Mesothelial cell of epicardium (in vitro differentiated cells): ENCODE measurements around the gene C16orf92. TPM values are rescaled to one million over a fixed set of nuclear protein-coding genes. Genes with fewer than 3 reads are reported as not detected.

Source experiments
- DNase-seq, 2 experiments: peaks; one replicate each; pipeline ENCODE4 v3.0.0; 2021; ENCODE audit warnings: low spot score in 2 of 2; ENCODE audit not compliant: unreplicated experiment in 2 of 2
- H3K27ac Mint-ChIP-seq: 2 replicates; pipeline ENCODE4 v1.8.0; 2021; ENCODE audit warnings: mixed read lengths
- H3K27me3 Mint-ChIP-seq: 2 replicates; pipeline ENCODE4 v1.8.0; 2021; ENCODE audit warnings: low read depth, mixed read lengths
- H3K36me3 Mint-ChIP-seq: 2 replicates; pipeline ENCODE4 v1.8.0; 2021; ENCODE audit warnings: mixed read lengths
- H3K4me1 Mint-ChIP-seq: 2 replicates; pipeline ENCODE4 v1.8.0; 2021; ENCODE audit warnings: mixed read lengths
- H3K4me3 Mint-ChIP-seq: 2 replicates; pipeline ENCODE4 v1.8.0; 2021; ENCODE audit warnings: mild to moderate bottlenecking, moderate library complexity, mixed read lengths
- H3K9me3 Mint-ChIP-seq: 2 replicates; pipeline ENCODE4 v1.8.0; 2021; ENCODE audit warnings: mixed read lengths
- CTCF ChIP-seq: fragments of 200-600 bp; sonication (generic); IDR thresholded peaks from one replicate; pipeline ENCODE4 v1.5.0; 2021; ENCODE audit warnings: antibody characterized with exemption; ENCODE audit not compliant: unreplicated experiment
- total RNA-seq: library from RNA; stranded (reverse); gene quantifications from 3 replicates; pipeline ENCODE4 v1.2.1, GENCODE V29; 2021

C16orf92 gene
- total RNA-seq, 1 donor from 2014 or later: not detected

GRCh38 chr16:30005341-30006094 is 17.5 kb upstream of the C16orf92 start:
- Mint-ChIP-seq H3K27ac (no peak overlapping the region), H3K27me3 (peaks cover 29% of the 10 kb centered on the region), H3K9me3 (no peaks in the 10 kb centered on the region), H3K36me3 (peaks cover 7% of the 10 kb centered on the region), H3K4me3 (no peak overlapping the region), H3K4me1 (peaks cover 5% of the 10 kb centered on the region)
- no peak for DNase-seq
- peak; percentile 69 for TF ChIP-seq CTCF

GRCh38 chr16:30006095-30006473 is 16.9 kb upstream of the C16orf92 start:
- Mint-ChIP-seq H3K27me3 (peaks cover 30% of the 10 kb centered on the region), H3K27ac (no peak overlapping the region), H3K9me3 (no peaks in the 10 kb centered on the region), H3K4me1 (peaks cover 6% of the 10 kb centered on the region), H3K36me3 (peaks cover 7% of the 10 kb centered on the region), H3K4me3 (no peak overlapping the region)
- TF ChIP-seq CTCF: no peak
- no peak for DNase-seq

GRCh38 chr16:30006659-30007377 is 16.2 kb upstream of the C16orf92 start:
- Mint-ChIP-seq H3K27me3 (peaks cover 36% of the 10 kb centered on the region), H3K4me1 (peaks cover 6% of the 10 kb centered on the region), H3K4me3 (no peak overlapping the region), H3K36me3 (peaks cover 6% of the 10 kb centered on the region), H3K9me3 (no peaks in the 10 kb centered on the region), H3K27ac (no peak overlapping the region)
- no peak for TF ChIP-seq CTCF
- no peak for DNase-seq

DNA sequence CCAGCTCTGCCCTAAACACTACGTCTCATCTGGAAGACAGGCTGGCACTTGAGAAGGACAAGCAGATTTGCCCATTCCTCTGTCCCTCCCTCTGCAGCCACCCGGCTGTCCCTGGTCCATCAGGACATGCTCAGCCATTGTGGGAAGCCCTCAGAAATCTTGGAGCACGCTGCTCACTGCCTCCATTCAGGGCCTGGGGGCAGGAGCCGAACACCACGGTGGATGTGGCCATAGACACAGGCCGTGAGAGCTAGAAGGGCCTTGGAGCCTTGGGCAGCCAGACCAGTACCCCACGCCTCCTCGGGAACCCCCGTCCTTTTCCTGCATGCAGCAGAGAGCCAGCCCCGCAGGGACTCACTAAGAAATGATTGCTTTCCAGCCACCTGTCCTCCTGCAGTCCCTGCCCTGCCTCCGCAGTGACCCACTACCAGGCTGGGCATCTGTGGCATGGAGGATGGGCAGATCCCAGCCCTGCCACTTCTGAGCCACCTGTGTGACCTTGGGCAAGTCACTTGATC is 15.6 kb upstream of the C16orf92 start:
- Mint-ChIP-seq H3K9me3 (no peaks in the 10 kb centered on the region), H3K4me3 (no peak overlapping the region), H3K27ac (no peak overlapping the region), H3K27me3 (peaks cover 42% of the 10 kb centered on the region), H3K36me3 (no peaks in the 10 kb centered on the region), H3K4me1 (peaks cover 10% of the 10 kb centered on the region)
- TF ChIP-seq CTCF: no peak
- DNase-seq: no peak

GRCh38 chr16:30009085-30009862 is 13.7 kb upstream of the C16orf92 start:
- peaks cover 46% of the 10 kb centered on the region for H3K27me3 Mint-ChIP-seq
- H3K4me1 Mint-ChIP-seq: peaks cover 10% of the 10 kb centered on the region
- no peak overlapping the region for H3K27ac Mint-ChIP-seq
- no peak for TF ChIP-seq CTCF
- H3K4me3 Mint-ChIP-seq: peak overlapping the region; percentile 39
- DNase-seq: no peak
- no peaks in the 10 kb centered on the region for H3K36me3 Mint-ChIP-seq
- no peaks in the 10 kb centered on the region for H3K9me3 Mint-ChIP-seq
